ENCODE measurements around the gene RFX7.

- TF ChIP-seq CTCF (IDR thresholded peaks at IDR 0.05) = no peak
- TF ChIP-seq POLR2AphosphoS5 (IDR thresholded peaks at IDR 0.05) = no peak
Measured at GRCh38 chr15:56205061-56205876, 38.4 kb downstream of the RFX7 start.

All from breast epithelium (tissue), 3 donors.